ENCODE data around the gene LIMS2.

GRCh38 chr2:127624320-127624755 is 51.0 kb downstream of the LIMS2 start:
- TF ChIP-seq GABPA (IDR thresholded peaks at IDR 0.05; ENCODE audit: borderline replicate concordance, insufficient read depth, low read length) (no peak), CTCF (IDR thresholded peaks at IDR 0.05; ENCODE audit: control extremely low read depth in 1 of 3, insufficient read depth in 1 of 3, low read depth in 1 of 3, low read length in 3 of 3) (no peak)
